ENCODE measurements around the gene CGB1.

The CGB1 gene

DNA sequence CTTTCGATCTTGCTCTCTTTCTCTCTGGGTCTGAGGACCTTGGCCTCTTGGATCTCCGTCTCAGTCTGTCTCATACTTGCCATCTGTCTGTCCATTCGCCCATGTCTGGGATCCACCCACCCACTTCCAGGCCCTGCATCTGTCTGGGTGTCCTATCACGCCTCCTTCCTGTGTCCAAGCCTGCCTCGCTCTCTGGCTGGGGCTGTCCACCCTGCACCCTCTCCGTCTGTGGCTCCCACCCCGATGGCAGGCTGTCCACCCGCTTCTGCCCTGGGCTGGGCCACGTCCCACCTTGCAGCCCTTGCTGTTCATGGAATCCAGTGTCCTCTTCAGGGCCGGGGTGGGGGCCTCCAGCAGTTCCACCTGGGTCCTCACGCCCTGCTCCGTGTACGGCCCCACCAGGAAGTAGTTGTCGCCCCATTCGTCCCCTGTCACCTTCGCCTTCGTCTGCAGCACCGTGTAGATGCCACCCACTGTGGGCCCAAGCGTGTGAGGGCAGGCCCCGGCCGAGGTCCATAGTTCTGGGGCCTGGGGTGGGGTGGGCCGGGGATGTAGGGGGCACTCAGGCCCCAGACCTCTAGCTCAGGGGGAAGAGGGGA, 45.6 kb downstream of the CGB1 start:
- TF ChIP-seq, protein P1, sequence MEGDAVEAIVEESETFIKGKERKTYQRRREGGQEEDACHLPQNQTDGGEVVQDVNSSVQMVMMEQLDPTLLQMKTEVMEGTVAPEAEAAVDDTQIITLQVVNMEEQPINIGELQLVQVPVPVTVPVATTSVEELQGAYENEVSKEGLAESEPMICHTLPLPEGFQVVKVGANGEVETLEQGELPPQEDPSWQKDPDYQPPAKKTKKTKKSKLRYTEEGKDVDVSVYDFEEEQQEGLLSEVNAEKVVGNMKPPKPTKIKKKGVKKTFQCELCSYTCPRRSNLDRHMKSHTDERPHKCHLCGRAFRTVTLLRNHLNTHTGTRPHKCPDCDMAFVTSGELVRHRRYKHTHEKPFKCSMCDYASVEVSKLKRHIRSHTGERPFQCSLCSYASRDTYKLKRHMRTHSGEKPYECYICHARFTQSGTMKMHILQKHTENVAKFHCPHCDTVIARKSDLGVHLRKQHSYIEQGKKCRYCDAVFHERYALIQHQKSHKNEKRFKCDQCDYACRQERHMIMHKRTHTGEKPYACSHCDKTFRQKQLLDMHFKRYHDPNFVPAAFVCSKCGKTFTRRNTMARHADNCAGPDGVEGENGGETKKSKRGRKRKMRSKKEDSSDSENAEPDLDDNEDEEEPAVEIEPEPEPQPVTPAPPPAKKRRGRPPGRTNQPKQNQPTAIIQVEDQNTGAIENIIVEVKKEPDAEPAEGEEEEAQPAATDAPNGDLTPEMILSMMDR (conservative IDR thresholded peaks at IDR 0.05; ENCODE audit: low read depth, low read length) = no peak
- Histone ChIP-seq H3K4me3 (IDR thresholded peaks at IDR 0.05; ENCODE audit: insufficient read depth, low read depth, low read length) (no peak overlapping the region), H3K4me2 (no peak overlapping the region; the same call in 1 of the 2 replicates), H3K9ac (no peak overlapping the region), H3K4me1 (ENCODE audit: low read depth, poor library complexity, severe bottlenecking) (peaks cover 16% of the 10 kb centered on the region), H2AFZ (ENCODE audit: low read depth) (no peak overlapping the region), H3K27me3 (ENCODE audit: insufficient read depth, low read depth) (no peaks in the 10 kb centered on the region), H3K27ac (no peak overlapping the region), H3K79me2 (ENCODE audit: insufficient read depth, low read depth) (peaks cover 45% of the 10 kb centered on the region), H3K36me3 (ENCODE audit: insufficient read depth) (no peaks in the 10 kb centered on the region), H4K20me1 (ENCODE audit: insufficient read depth) (no peaks in the 10 kb centered on the region)

- peaks cover 15% of the 10 kb centered on the region for H3K4me1 ChIP-seq (ENCODE audit: low read depth, poor library complexity, severe bottlenecking)
- no peak overlapping the region for H3K9ac ChIP-seq
- no peaks in the 10 kb centered on the region for H3K27me3 ChIP-seq (ENCODE audit: insufficient read depth, low read depth)
- no peaks in the 10 kb centered on the region for H4K20me1 ChIP-seq (ENCODE audit: insufficient read depth)
- TF ChIP-seq, protein P1 (conservative IDR thresholded peaks at IDR 0.05; ENCODE audit: low read depth, low read length) = no peak
- H2AFZ ChIP-seq (ENCODE audit: low read depth) = no peak overlapping the region
- H3K79me2 ChIP-seq (ENCODE audit: insufficient read depth, low read depth) = peaks cover 38% of the 10 kb centered on the region
- no peak overlapping the region for H3K27ac ChIP-seq
- no peak overlapping the region for H3K4me2 ChIP-seq
- H3K36me3 ChIP-seq (ENCODE audit: insufficient read depth) = no peaks in the 10 kb centered on the region
- H3K4me3 ChIP-seq (IDR thresholded peaks at IDR 0.05; ENCODE audit: insufficient read depth, low read depth, low read length) = no peak overlapping the region
These were observed 46.3 kb downstream of the CGB1 start for GRCh38 chr19:48990400-48990799.

DNA sequence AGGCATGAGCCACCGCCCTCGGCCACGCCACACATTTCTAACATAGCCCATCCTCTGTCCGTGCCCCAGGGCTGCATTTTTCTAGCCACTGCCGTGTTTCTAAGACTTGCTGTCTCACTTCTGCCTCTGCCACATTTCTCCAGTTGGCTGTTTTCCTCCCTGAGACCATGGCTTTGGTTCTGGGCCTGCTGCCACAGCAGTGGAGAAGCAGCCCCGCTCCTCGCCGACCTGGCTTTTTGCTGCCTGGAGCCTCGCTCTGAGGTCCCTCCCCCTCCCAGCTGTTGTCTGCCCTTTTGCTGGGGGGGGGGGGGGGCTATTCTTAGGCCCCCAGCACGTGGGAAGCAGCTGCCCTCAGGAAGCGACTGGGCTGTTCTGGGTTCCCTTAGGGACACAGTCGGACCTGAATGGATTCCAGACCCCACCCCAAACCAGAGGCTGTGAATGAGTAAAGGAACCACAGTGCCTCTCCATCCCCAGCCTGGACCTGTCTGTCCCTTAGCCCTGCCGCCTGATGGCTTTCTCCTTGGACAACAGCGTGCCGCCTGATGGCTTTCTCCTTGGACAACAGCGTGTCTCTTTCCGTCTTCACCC, 46.9 kb downstream of the CGB1 start:
- H3K36me3 ChIP-seq (ENCODE audit: insufficient read depth) = no peaks in the 10 kb centered on the region
- H3K4me1 ChIP-seq (ENCODE audit: low read depth, poor library complexity, severe bottlenecking) = peaks cover 9% of the 10 kb centered on the region
- no peaks in the 10 kb centered on the region for H4K20me1 ChIP-seq (ENCODE audit: insufficient read depth)
- no peak overlapping the region for H3K9ac ChIP-seq
- no peak overlapping the region for H3K4me2 ChIP-seq
- H3K79me2 ChIP-seq (ENCODE audit: insufficient read depth, low read depth) = peaks cover 32% of the 10 kb centered on the region
- H3K27ac ChIP-seq = no peak overlapping the region
- TF ChIP-seq, protein P1 (conservative IDR thresholded peaks at IDR 0.05; ENCODE audit: low read depth, low read length) = no peak
- H2AFZ ChIP-seq (ENCODE audit: low read depth) = no peak overlapping the region
- H3K27me3 ChIP-seq (ENCODE audit: insufficient read depth, low read depth) = no peaks in the 10 kb centered on the region
- no peak overlapping the region for H3K4me3 ChIP-seq (IDR thresholded peaks at IDR 0.05; ENCODE audit: insufficient read depth, low read depth, low read length)

DNA sequence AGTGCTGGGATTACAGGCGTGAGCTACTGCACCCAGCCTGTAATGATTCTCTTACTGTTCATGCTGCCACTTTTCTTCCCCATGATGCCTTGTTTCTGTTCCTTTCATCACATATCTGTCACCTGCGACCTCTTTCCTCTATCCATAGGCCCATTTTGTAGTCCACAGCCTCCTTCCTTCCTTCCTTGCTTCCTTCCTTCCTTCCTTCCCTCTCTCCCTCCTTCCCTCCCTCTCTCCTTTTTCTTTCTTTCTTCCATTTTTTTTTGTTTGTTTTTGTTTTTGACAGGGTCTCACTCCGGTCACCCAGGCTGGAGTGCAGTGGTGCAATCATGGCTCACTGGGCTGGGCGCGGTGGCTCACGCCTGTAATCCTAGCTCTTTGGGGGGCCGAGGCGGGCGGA, 47.8 kb downstream of the CGB1 start:
- Histone ChIP-seq H3K4me2 (no peak overlapping the region), H3K27me3 (ENCODE audit: insufficient read depth, low read depth) (no peaks in the 10 kb centered on the region), H3K27ac (no peak overlapping the region), H3K4me1 (ENCODE audit: low read depth, poor library complexity, severe bottlenecking) (peaks cover 5% of the 10 kb centered on the region), H4K20me1 (ENCODE audit: insufficient read depth) (no peaks in the 10 kb centered on the region), H3K4me3 (IDR thresholded peaks at IDR 0.05; ENCODE audit: insufficient read depth, low read depth, low read length) (no peak overlapping the region), H3K9ac (no peak overlapping the region), H2AFZ (ENCODE audit: low read depth) (no peak overlapping the region), H3K79me2 (ENCODE audit: insufficient read depth, low read depth) (peaks cover 23% of the 10 kb centered on the region), H3K36me3 (ENCODE audit: insufficient read depth) (no peaks in the 10 kb centered on the region)
- TF ChIP-seq, protein P1 (conservative IDR thresholded peaks at IDR 0.05; ENCODE audit: low read depth, low read length) = no peak

All from KMS-11 (cell line).